ENCODE results near the gene CLMP. TPM values are rescaled to one million over a fixed set of nuclear protein-coding genes. Genes with fewer than 3 reads are reported as not detected.

The CLMP gene
- total and polyA plus RNA-seq, 7 experiments from 2014 or later, result 0.08 to 0.60 (median 0.27) TPM

DNA sequence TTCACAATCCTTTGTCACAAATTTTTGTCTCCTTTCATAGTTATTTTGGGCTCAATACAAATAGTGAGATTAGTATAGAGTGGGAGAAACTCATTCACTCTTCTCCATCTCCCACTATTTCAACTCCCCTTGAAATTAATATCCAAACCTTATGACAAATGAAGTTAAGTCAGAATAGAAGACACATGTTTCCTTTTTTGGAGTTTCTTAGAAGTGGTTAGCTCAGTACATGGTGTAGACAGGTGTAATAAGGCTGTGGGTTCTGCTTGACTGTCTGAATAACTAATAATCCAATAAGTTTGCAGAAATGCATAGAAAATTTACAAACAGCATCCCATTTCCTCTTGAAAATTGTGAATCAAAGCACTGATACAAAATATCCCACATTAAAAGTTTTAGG lies 122.3 kb downstream of the CLMP start:
- Mint-ChIP-seq H3K36me3 (peaks cover 0 to 26% (median 5%) of the 10 kb centered on the region in 5 donors), H3K4me1 (peaks cover 34 to 66% (median 59%) of the 10 kb centered on the region in 7 donors), H3K27me3 (no peaks in the 10 kb centered on the region), H3K4me3 (peak overlapping the region in 8 of 10 donors; percentile 35 to 83 (median 50)), H3K27ac (peak overlapping the region; percentile 78 to 99 (median 97)), H3K9me3 (no peaks in the 10 kb centered on the region)
- peak overlapping the region; percentile 76 for H3K27ac ChIP-seq (ENCODE audit: low read depth, low read length)
- no peaks in the 10 kb centered on the region for H3K9me3 ChIP-seq (ENCODE audit: control insufficient read depth in 2 of 3, low read length in 3 of 3)
- peaks cover 25 to 39% of the 10 kb centered on the region in 2 donors for H3K4me1 ChIP-seq (ENCODE audit: control insufficient read depth in 2 of 2, insufficient read depth in 2 of 2, low read length in 2 of 2)
- no peaks in the 10 kb centered on the region for H3K27me3 ChIP-seq (ENCODE audit: control insufficient read depth in 2 of 2, insufficient read depth in 2 of 2, low read length in 2 of 2)
- intact Hi-C loops (cut with micrococcal nuclease), result loop anchor here in 1 of 2 donors (10.0 kb wide), 1 partner anchor 1672 kb away; no protein-coding TSS in a partner anchor
- ATAC-seq (no peak), DNase-seq (no peak)
- H3K4me3 ChIP-seq (ENCODE audit: low read length), result no peak overlapping the region
- ChIA-PET POLR2A (interaction anchor here (6.0 to 24.1 kb wide), 4 partner anchors 12 to 30 kb away, joined by 35 to 653 read pairs (median 350); partner anchors contain the start of gene HSPA8), CTCF (interaction anchor here (0.6 to 6.7 kb wide), 7 partner anchors 10 to 38 kb away, joined by 3 to 33 read pairs (median 5); partner anchors contain the start of gene HSPA8)
- H3K36me3 ChIP-seq (ENCODE audit: control insufficient read depth in 2 of 3, insufficient read depth in 3 of 3, low read length in 3 of 3), result no peaks in the 10 kb centered on the region

DNA sequence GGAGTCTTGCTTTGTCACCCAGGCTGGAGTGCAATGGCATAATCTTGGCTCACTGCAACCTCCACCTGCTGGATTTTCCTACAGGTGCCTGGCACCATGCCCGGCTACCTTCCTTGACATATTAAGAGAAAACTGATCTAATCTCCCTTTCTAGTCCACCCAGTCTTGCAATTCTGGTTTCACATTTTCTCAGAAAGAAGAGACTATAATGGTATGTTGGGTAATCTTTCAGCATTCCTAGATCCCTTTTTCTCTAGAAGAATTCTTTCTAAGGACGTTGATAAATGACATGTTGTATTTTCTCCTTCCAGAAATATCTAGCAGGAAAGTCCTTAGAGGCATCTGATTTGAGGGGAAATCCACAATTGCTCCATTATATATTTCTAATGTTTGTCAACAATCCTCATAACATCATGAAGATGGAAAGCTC lies 122.7 kb downstream of the CLMP start:
- Mint-ChIP-seq H3K9me3 (no peaks in the 10 kb centered on the region), H3K27me3 (no peaks in the 10 kb centered on the region), H3K36me3 (peaks cover 0 to 26% (median 5%) of the 10 kb centered on the region in 5 donors), H3K27ac (peak overlapping the region; percentile 95 to 99 (median 97)), H3K4me1 (peaks cover 34 to 69% (median 60%) of the 10 kb centered on the region in 7 donors), H3K4me3 (peak overlapping the region in 7 of 10 donors; percentile 16 to 90 (median 41))
- no peak for ATAC-seq
- Histone ChIP-seq H3K9me3 (ENCODE audit: control insufficient read depth in 2 of 3, low read length in 3 of 3) (no peaks in the 10 kb centered on the region), H3K27me3 (ENCODE audit: control insufficient read depth in 2 of 2, insufficient read depth in 2 of 2, low read length in 2 of 2) (no peaks in the 10 kb centered on the region), H3K4me3 (ENCODE audit: low read length) (no peak overlapping the region), H3K36me3 (ENCODE audit: control insufficient read depth in 2 of 3, insufficient read depth in 3 of 3, low read length in 3 of 3) (no peaks in the 10 kb centered on the region), H3K4me1 (ENCODE audit: control insufficient read depth in 2 of 2, insufficient read depth in 2 of 2, low read length in 2 of 2) (peaks cover 25 to 39% of the 10 kb centered on the region in 2 donors), H3K27ac (ENCODE audit: low read depth, low read length) (peak overlapping the region; percentile 76)
- ChIA-PET POLR2A (interaction anchor here (6.0 to 24.1 kb wide), 4 partner anchors 12 to 30 kb away, joined by 35 to 653 read pairs (median 350); partner anchors contain the start of gene HSPA8), CTCF (interaction anchor here (1.1 to 6.7 kb wide), 5 partner anchors 9 to 39 kb away, joined by 4 to 33 read pairs (median 8); partner anchors contain the start of gene HSPA8)
- intact Hi-C loops (cut with micrococcal nuclease), result loop anchor here in 1 of 2 donors (10.0 kb wide), 1 partner anchor 1672 kb away; no protein-coding TSS in a partner anchor
- no peak for DNase-seq

DNA sequence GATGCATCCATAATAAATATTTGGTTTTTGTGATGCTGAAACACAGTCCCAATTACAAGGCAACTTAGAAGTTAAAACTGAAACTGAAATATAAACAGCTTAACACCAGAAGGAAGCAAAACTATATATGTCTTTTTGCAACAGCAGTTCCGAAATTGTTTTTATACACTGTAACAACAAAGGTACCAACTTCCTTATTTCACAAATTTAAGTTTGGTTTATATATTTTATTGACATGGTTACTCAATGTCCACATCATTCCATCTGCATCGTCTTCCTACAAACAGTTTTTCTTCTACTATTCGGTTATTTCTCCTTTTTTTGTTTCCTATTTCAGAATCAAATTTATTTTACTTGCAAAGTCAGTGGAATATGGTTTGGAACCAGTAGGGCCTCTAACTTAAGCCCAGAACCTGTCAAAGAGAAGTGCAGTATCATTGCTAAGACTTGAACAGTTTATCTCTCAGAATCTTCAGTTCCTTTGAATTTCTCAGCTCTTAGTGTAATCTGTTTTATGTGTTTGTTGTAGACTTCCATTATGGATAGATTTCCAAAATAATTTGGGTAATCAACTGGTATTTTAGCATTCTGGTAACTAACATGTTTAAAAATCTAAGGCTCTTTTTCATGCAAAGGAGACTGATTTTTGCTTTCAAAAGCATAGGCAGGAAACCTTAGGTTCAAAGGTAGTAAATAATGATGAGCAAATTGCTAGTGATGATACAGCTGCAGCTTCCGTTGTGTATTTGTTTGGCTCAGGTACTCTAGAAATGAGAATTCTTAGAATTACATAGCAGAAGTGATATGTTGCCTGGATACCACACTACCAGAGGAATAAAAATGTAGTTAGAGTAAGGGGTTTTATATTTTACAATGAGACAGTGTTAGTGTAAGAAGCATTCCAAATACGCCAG lies 124.9 kb downstream of the CLMP start:
- CTCF ChIA-PET, result interaction anchor here (0.6 to 6.7 kb wide), 7 partner anchors 8 to 32 kb away, joined by 3 to 33 read pairs (median 3); partner anchors contain the start of gene HSPA8
- Histone ChIP-seq H3K9me3 (ENCODE audit: control insufficient read depth in 2 of 3, low read length in 3 of 3) (no peaks in the 10 kb centered on the region), H3K4me3 (ENCODE audit: low read length) (peak overlapping the region; percentile 58), H3K36me3 (ENCODE audit: control insufficient read depth in 2 of 3, insufficient read depth in 3 of 3, low read length in 3 of 3) (no peaks in the 10 kb centered on the region), H3K27ac (ENCODE audit: low read depth, low read length) (peak overlapping the region; percentile 76), H3K4me1 (ENCODE audit: control insufficient read depth in 2 of 2, insufficient read depth in 2 of 2, low read length in 2 of 2) (peaks cover 29 to 49% of the 10 kb centered on the region in 2 donors), H3K27me3 (ENCODE audit: control insufficient read depth in 2 of 2, insufficient read depth in 2 of 2, low read length in 2 of 2) (no peaks in the 10 kb centered on the region)
- Mint-ChIP-seq H3K27me3 (no peaks in the 10 kb centered on the region), H3K4me1 (peaks cover 38 to 73% (median 63%) of the 10 kb centered on the region in 7 donors), H3K9me3 (no peaks in the 10 kb centered on the region), H3K4me3 (peak overlapping the region; percentile 78 to 96 (median 89)), H3K36me3 (peaks cover 0 to 27% (median 0%) of the 10 kb centered on the region in 5 donors), H3K27ac (peak overlapping the region; percentile 95 to 99 (median 97))
- intact Hi-C loops (cut with micrococcal nuclease), result loop anchor here (1.0 to 10.0 kb wide), 9 partner anchors 8 to 1675 kb away; partner anchors contain the start of genes HSPA8 (in 2 of the 2) and GRAMD1B (in 1 of the 2)
- ATAC-seq, result peak; percentile 88
- DNase-seq, result peak in 7 of 9 donors; percentile 54 to 81 (median 72)
- POLR2A ChIA-PET, result interaction anchor here (0.6 to 24.1 kb wide), 5 partner anchors 10 to 170 kb away, joined by 5 to 653 read pairs (median 167); partner anchors contain the start of gene HSPA8

DNA sequence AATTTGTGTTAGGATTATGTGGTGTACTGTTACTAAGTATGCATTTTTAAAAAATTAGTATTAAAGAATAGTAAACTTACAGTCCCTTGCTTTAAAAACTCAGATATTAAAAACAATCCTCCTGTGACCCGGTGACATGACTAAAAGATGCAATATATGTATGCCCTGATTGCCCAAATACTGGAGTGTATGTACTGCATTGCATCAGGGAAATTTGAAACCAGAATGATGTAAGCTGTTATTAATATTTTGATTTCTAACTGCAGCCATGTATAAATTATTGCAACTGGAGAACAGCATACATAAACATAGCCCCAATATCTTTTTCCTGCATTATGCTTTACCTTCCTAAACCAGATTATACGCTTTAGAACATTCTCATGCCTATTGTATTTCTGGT lies 129.4 kb downstream of the CLMP start:
- Mint-ChIP-seq H3K27ac (peak overlapping the region; percentile 74 to 100 (median 96)), H3K27me3 (peaks cover 0 to 7% (median 0%) of the 10 kb centered on the region in 5 donors), H3K36me3 (peaks cover 4 to 26% (median 18%) of the 10 kb centered on the region in 5 donors), H3K9me3 (peaks cover 0 to 14% (median 0%) of the 10 kb centered on the region in 11 donors), H3K4me1 (peaks cover 29 to 54% (median 52%) of the 10 kb centered on the region in 7 donors), H3K4me3 (peak overlapping the region in 9 of 10 donors; percentile 39 to 72 (median 61))
- H3K9me3 ChIP-seq (ENCODE audit: control insufficient read depth in 2 of 3, low read length in 3 of 3), result no peaks in the 10 kb centered on the region
- intact Hi-C loops (cut with micrococcal nuclease), result loop anchor here (10.0 kb wide), 3 partner anchors 319 to 1601 kb away; partner anchors contain the start of gene GRAMD1B (in 1 of the 2)
- ChIA-PET POLR2A (interaction anchor here (1.1 to 24.1 kb wide), 3 partner anchors 9 to 37 kb away, joined by 5 to 653 read pairs (median 532); no protein-coding TSS in a partner anchor), CTCF (interaction anchor here (0.7 kb wide), 1 partner anchor 36 kb away, joined by 3 read pairs; no protein-coding TSS in a partner anchor)
- peak overlapping the region; percentile 96 for H3K27ac ChIP-seq (ENCODE audit: low read depth, low read length)
- ATAC-seq, result no peak
- peaks cover 29 to 39% of the 10 kb centered on the region in 2 donors for H3K4me1 ChIP-seq (ENCODE audit: control insufficient read depth in 2 of 2, insufficient read depth in 2 of 2, low read length in 2 of 2)
- H3K27me3 ChIP-seq (ENCODE audit: control insufficient read depth in 2 of 2, insufficient read depth in 2 of 2, low read length in 2 of 2), result no peaks in the 10 kb centered on the region
- DNase-seq, result no peak
- peaks cover 6 to 14% (median 6%) of the 10 kb centered on the region in 3 experiments for H3K36me3 ChIP-seq (ENCODE audit: control insufficient read depth in 2 of 3, insufficient read depth in 3 of 3, low read length in 3 of 3)
- H3K4me3 ChIP-seq (ENCODE audit: low read length), result no peak overlapping the region

DNA sequence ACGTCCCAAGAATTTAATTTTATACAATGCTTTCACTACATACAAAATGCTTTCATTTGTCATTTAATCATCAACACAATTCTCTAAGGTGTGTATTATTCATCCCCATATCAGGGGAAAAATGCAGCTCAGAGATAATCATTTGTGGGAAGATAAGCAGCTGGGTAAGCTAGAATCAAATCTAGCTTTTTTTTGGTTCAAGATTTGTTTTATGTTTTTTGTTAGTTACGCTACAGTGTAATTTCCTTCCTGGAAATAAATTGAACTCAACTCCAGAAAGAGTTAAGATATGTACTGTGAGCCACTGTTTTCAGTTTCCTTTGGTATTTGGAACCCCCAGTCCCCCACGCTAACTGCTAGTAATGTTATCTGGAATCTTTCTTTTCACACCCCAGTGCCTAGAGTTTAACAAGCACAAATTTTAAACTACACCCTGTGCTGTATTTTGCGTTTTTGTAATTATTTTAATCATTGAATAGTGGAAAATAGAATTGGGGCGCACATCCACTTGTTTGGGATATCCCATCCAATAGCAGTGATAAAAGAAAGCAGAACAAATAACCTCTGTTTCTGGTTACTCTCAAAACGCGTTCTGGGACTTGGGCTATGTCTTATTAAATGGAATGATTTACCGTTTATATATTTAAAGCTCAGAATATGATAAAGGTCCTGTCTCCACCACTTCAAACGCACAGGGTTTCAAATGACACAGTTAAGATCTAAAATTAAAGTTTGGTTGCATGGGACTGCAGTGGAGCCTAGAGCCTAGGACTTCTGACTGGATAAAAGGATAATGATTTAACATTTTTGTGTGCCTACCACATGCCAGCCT lies 131.0 kb downstream of the CLMP start:
- peaks cover 39 to 58% (median 51%) of the 10 kb centered on the region in 7 donors for H3K4me1 Mint-ChIP-seq
- CTCF ChIA-PET, result interaction anchor here (0.6 to 3.2 kb wide), 9 partner anchors 9 to 283 kb away, joined by 3 to 26 read pairs (median 5); no protein-coding TSS in a partner anchor

More for the DNA sequence above, 131.0 kb downstream of the CLMP start:
- Mint-ChIP-seq H3K4me3 (peak overlapping the region; percentile 87 to 100 (median 99)), H3K27me3 (peaks cover 0 to 7% (median 0%) of the 10 kb centered on the region in 5 donors), H3K36me3 (peaks cover 14 to 41% (median 33%) of the 10 kb centered on the region in 5 donors), H3K9me3 (peaks cover 0 to 16% (median 0%) of the 10 kb centered on the region in 11 donors), H3K27ac (peak overlapping the region; percentile 96 to 100 (median 99))
- intact Hi-C loops (cut with micrococcal nuclease), result loop anchor here (2.0 to 10.0 kb wide), 9 partner anchors 38 to 1772 kb away; partner anchors contain the start of genes BSX (in 1 of the 2), GRAMD1B (in 1 of the 2) and SC5D (in 1 of the 2)
- POLR2A ChIA-PET, result interaction anchor here (1.0 to 24.1 kb wide), 8 partner anchors 7 to 367 kb away, joined by 3 to 653 read pairs (median 26); no protein-coding TSS in a partner anchor
- ATAC-seq (no peak), DNase-seq (peak in 2 of 9 donors; percentile 44 to 50)
- H3K9me3 ChIP-seq (ENCODE audit: control insufficient read depth in 2 of 3, low read length in 3 of 3), result no peaks in the 10 kb centered on the region
- H3K4me1 ChIP-seq (ENCODE audit: control insufficient read depth in 2 of 2, insufficient read depth in 2 of 2, low read length in 2 of 2), result peaks cover 34 to 45% of the 10 kb centered on the region in 2 donors
- H3K4me3 ChIP-seq (ENCODE audit: low read length), result peak overlapping the region; percentile 91
- H3K27me3 ChIP-seq (ENCODE audit: control insufficient read depth in 2 of 2, insufficient read depth in 2 of 2, low read length in 2 of 2), result no peaks in the 10 kb centered on the region
- peak overlapping the region; percentile 96 for H3K27ac ChIP-seq (ENCODE audit: low read depth, low read length)
- peaks cover 22 to 29% (median 22%) of the 10 kb centered on the region in 3 experiments for H3K36me3 ChIP-seq (ENCODE audit: control insufficient read depth in 2 of 3, insufficient read depth in 3 of 3, low read length in 3 of 3)

Measured in naive thymus-derived CD4-positive, alpha-beta T cell (primary cell).